ENCODE data around the gene RNU6-1. TPM values are rescaled to one million over a fixed set of nuclear protein-coding genes. Genes with fewer than 3 reads are reported as not detected.

Gene RNU6-1
- total RNA-seq: not detected in 2 replicates

GRCh38 chr15:67839929-67840748 is at the start of gene RNU6-1:
Gene RNU6-1 (minus strand): TSS chr15:67840045.
- intact Hi-C loops (cut with micrococcal nuclease): loop anchor here (1.0 to 10.0 kb wide), 6 partner anchors 214 to 588 kb away; partner anchors contain the start of genes AAGAB, C15orf61, FEM1B and IQCH

GRCh38 chr15:67887776-67888175 is 47.9 kb upstream of the RNU6-1 start:
- intact Hi-C loops (cut with micrococcal nuclease): no loop called here

- intact Hi-C loops (cut with micrococcal nuclease): no loop called here
These were observed 46.0 kb upstream of the RNU6-1 start for GRCh38 chr15:67885861-67886260.

- intact Hi-C loops (cut with micrococcal nuclease): no loop called here
These were observed 45.3 kb upstream of the RNU6-1 start for GRCh38 chr15:67885175-67885523.

DNA sequence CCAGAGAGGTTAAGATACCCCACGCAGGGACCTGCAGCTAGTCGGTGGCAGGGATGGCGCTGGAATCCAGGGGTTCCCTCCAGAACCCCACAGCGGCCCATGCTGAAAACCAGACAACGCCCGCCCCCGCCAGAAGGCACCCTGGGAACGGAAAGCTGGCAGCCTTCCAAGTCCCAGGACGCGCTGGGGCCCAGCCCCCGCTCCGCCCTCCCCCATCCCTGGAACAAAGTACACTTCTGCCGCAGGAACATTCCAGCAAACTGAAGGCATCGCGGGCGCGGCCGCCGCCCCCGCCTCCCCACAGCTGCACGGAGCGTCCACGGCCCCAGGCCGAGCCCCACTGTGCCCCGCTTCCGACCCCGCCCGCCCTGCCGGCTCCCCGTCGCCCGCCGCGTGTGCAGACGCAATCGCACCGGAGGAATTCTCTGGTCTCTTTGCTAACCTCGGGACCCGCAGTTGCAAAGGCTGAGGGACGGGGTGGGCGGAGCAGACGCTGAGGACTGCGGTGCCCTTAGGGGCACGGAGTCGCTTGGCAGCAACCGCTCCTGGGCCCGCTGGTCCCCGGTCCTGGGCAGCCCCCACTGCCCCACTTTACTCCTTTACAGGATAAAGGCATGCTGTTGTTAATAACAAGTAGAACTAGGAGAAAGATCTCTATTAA is 44.8 kb upstream of the RNU6-1 start:
- intact Hi-C loops (cut with micrococcal nuclease): no loop called here

DNA sequence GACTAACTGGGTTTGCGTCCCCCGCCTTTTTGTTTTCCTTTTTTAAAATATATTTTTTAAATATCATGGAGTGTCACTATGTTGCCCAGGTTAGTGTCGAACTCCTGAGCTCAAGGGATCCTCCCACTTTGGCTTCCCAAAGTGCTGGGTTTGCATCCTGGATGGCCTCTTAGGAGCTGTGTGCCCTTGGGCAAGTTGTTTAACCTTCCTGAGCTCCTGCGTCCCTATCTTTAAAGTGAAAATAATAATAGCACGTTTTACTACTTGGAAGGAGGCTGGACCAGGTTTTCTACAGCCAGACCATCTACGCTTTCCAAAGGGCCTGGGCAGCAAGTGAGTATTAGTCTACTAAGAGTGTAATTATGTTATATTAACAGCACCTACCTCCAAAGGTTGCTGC is 44.2 kb upstream of the RNU6-1 start:
- intact Hi-C loops (cut with micrococcal nuclease): no loop called here

DNA sequence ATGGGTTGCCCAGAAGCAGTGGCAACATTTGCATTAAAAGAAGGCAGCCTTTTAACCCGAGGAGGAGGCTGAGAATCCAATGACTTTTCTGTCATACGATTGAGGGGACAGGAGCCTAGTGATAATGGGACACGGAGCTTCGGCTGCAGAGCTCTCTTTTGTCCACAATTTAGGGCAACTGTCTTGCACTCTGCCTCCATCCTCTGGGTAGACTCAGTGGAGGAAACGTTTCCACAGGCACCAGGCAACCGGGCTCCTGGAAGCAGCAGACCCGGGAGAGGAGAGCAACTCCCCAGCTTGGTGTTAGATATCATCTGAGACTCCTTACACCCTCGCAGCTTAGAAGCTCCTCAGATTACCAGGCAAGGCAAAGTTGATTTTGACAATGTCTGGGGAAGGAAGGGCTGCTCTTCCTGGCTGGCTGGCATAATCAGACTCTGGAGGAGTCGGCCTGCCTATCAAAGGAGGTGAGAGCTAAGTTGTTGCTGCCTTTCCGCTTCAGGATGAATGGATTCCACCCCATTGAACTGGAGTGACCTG is 43.5 kb upstream of the RNU6-1 start:
- intact Hi-C loops (cut with micrococcal nuclease): no loop called here

DNA sequence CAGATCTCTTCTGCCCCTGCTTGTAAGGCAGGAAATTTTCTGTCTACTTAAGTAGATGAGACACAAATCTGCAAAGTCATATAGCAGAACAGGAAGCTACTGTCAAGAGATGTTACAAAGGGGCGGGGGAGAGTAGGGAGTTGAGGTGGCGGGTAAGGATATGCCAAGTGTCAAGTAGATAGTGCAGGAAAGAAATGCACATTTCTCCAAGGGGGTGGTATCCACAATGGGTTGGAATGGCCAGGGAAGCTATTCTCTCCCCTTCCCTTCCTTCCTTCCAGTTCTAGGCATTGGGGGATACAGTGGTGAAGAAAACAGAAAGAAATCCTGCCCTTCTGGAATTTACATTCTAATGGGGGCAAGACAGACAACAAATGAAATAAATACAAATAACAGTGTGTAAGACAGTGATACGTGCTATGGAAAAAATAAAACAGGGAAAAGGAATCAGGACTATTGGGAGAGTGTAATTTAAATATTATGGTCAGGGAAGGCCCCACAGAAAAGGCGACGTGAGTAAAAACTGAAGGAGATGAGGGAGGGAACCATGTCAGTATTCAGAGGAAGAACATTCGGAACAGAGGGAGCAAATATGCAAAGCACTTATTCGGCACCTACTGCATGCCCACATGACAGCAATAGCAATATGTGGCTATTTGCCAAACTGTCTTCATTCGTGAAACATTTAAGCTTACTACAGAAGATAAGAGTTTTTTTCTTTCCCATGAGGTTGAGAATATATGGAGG is 42.8 kb upstream of the RNU6-1 start:
- intact Hi-C loops (cut with micrococcal nuclease): no loop called here

DNA sequence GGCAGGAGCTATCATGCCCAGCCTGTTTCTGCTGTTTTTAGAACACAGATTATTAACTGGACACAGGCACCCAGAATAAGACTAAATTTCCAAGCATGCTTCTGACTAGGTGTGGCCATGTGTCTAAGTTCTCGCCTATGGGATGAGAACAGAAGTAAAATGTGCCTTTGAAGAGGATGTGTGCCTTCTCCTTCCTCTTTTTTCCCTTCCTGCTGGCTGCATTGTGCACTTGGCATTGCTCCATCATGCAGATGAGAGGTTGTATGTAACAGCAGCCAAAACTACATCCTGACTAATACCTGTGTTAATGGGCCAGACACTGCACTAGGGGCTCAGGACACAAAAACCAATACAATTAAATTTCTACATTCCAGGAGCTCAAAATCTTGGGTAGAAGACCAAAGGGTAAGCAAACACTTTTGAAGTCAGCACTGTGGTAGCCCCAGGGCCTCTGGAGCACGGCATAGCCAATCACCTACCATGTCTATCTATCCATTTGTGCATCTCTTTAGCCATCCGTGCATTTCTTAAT is 40.9 kb upstream of the RNU6-1 start:
- intact Hi-C loops (cut with micrococcal nuclease): no loop called here

GRCh38 chr15:67879440-67880129 is 39.7 kb upstream of the RNU6-1 start:
- intact Hi-C loops (cut with micrococcal nuclease): no loop called here

GRCh38 chr15:67878712-67879206 is 38.9 kb upstream of the RNU6-1 start:
- intact Hi-C loops (cut with micrococcal nuclease): no loop called here

DNA sequence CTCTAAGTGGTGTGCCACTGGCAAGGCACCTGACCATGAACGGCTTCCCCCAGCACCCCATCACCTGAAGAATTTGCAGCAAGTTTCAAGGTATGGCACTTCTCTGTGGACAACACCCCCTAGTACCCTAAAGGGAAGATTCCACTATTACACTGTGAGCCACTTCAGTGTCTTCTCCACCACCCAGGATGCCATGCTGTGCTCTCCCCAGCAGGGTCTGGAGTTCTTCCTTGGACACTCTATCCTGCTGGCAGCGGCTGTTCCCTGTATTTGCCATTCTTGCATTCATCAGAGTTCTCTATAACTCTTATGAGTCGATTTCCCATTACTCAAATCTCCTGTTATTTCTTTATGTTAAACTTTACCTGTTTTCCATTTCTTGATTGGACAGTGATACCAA is 33.9 kb upstream of the RNU6-1 start:
- intact Hi-C loops (cut with micrococcal nuclease): no loop called here

- intact Hi-C loops (cut with micrococcal nuclease): no loop called here
These were observed 31.1 kb upstream of the RNU6-1 start for GRCh38 chr15:67870868-67871408.

GRCh38 chr15:67869701-67870100 is 29.9 kb upstream of the RNU6-1 start:
- intact Hi-C loops (cut with micrococcal nuclease): loop anchor here (10.0 kb wide), 1 partner anchor 185 kb away; the partner anchor contains the start of gene PIAS1

GRCh38 chr15:67865766-67866165 is 25.9 kb upstream of the RNU6-1 start:
- intact Hi-C loops (cut with micrococcal nuclease): loop anchor here (10.0 kb wide), 1 partner anchor 189 kb away; the partner anchor contains the start of gene PIAS1

DNA sequence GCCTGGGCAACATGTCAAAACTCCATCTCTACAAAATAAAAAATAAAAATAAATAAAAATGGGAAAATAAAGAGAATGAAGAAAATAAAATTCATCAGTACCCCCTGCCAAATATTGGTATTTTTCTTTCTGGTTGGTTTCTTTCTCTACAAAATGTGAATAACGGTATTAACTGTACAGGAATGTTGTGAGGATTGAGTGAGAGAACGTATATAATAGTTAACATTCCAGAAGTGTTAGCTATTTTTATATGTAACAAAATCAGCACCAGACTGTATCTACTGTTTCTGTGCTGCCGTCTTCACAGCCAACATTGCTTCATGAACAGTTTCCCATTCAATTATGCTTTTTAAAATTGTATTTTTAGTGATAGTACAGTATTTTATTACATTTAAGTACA is 25.5 kb upstream of the RNU6-1 start:
- intact Hi-C loops (cut with micrococcal nuclease): loop anchor here (10.0 kb wide), 1 partner anchor 189 kb away; the partner anchor contains the start of gene PIAS1

- intact Hi-C loops (cut with micrococcal nuclease): loop anchor here (1.0 to 10.0 kb wide), 3 partner anchors 191 to 348 kb away; partner anchors contain the start of gene PIAS1
These were observed 23.7 kb upstream of the RNU6-1 start for GRCh38 chr15:67863442-67863987.

DNA sequence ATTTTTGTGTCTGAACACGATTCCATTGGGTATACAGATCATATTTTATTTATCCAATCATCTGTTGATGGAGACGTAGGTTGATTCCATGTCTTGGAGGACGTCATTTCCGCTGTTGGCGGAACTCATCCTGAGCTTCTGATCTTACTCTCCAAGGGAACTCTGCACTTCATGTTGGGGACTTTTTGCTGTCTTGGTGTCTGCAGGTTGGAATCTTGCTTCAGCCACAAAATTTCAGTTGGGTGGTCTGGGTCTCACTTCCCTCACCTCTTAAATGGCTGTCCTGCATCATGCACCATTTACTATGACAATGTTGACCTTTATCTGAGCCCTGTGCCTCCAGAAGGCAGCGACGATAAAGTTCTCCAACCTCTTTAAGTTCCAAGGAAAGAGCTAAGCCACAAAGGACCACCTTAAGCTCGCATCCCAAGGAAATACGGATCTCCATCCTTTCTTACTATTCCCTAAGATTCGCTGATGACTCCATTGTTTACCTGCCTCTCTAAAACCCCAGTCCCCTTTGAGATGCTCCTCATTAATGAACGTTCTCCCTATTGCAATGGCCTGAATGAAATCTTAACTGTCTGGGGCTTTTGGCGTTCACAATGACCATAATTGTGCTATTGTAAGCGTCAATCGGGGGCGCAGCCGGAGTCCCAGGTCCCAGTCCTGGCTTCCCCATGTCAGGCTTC is 23.1 kb upstream of the RNU6-1 start:
- intact Hi-C loops (cut with micrococcal nuclease): loop anchor here (1.0 to 10.0 kb wide), 3 partner anchors 192 to 348 kb away; partner anchors contain the start of gene PIAS1

- intact Hi-C loops (cut with micrococcal nuclease): loop anchor here (10.0 kb wide), 1 partner anchor 193 kb away; the partner anchor contains the start of gene PIAS1
These were observed 22.1 kb upstream of the RNU6-1 start for GRCh38 chr15:67861983-67862382.

Data from T-helper 2 cell treated with Interferon-gamma antibody and Interleukin-4, amounts not matched to agents 100 ng/mL and 5 ng/mL, for 36 hours (primary cell).